ENCODE data around the gene CHRD. TPM values are rescaled to one million over a fixed set of nuclear protein-coding genes. Genes with fewer than 3 reads are reported as not detected.

The CHRD gene
- total RNA-seq, 2 experiments from 2014 or later, result not detected

GRCh38 chr3:184360070-184360928 lies 19.6 kb upstream of the CHRD start:
- Mint-ChIP-seq H3K4me1 (peaks cover 23% of the 10 kb centered on the region), H3K36me3 (ENCODE audit: low read depth) (peaks cover 13% of the 10 kb centered on the region), H3K27ac (peak overlapping the region; percentile 55), H3K9me3 (no peaks in the 10 kb centered on the region), H3K27me3 (no peaks in the 10 kb centered on the region), H3K4me3 (peak overlapping the region; percentile 70)
- ChIA-PET CTCF (interaction anchor here (1.3 to 1.5 kb wide), 5 partner anchors 9 to 58 kb away, joined by 3 to 8 read pairs (median 4); no protein-coding TSS in a partner anchor), POLR2A (no interaction called here)
- DNase-seq, result no peak

- peak overlapping the region; percentile 55 for H3K27ac Mint-ChIP-seq
- ChIA-PET POLR2A (no interaction called here), CTCF (interaction anchor here (1.3 to 2.0 kb wide), 4 partner anchors 10 to 22 kb away, joined by 4 to 8 read pairs (median 5); no protein-coding TSS in a partner anchor)
- no peak for DNase-seq
- peak overlapping the region; percentile 70 for H3K4me3 Mint-ChIP-seq
- H3K9me3 Mint-ChIP-seq, result no peaks in the 10 kb centered on the region
- H3K27me3 Mint-ChIP-seq, result no peaks in the 10 kb centered on the region
- peaks cover 17% of the 10 kb centered on the region for H3K36me3 Mint-ChIP-seq (ENCODE audit: low read depth)
- peaks cover 26% of the 10 kb centered on the region for H3K4me1 Mint-ChIP-seq
Measured at GRCh38 chr3:184360929-184361531, 18.8 kb upstream of the CHRD start.

GRCh38 chr3:184361532-184361931 lies 18.3 kb upstream of the CHRD start, which contains the start of the genes CLCN2 and POLR2H:
Gene CLCN2, minus strand, starts transcription at chr3:184361605. Its CDS starts 126 bp downstream, at chr3:184361479.
Gene POLR2H, plus strand, starts transcription at chr3:184361710. Its CDS starts 1,783 bp downstream, at chr3:184363493.
- Mint-ChIP-seq H3K4me3 (peak within 1 kb of the TSS; percentile 97), H3K9me3 (no peaks in the 10 kb centered on the region), H3K27me3 (no peaks in the 10 kb centered on the region), H3K4me1 (peaks cover 26% of the 10 kb centered on the region), H3K27ac (peak within 1 kb of the TSS; percentile 97), H3K36me3 (ENCODE audit: low read depth) (peaks cover 18% of the 10 kb centered on the region)
- POLR2A ChIA-PET, result interaction anchor here (0.7 kb wide), 1 partner anchor 58 kb away, joined by 3 read pairs; no protein-coding TSS in a partner anchor
- DNase-seq, result peak; percentile 48
- CTCF ChIA-PET, result interaction anchor here (0.8 to 2.0 kb wide), 5 partner anchors 8 to 476 kb away, joined by 3 to 6 read pairs (median 4); no protein-coding TSS in a partner anchor

- peak; percentile 41 for DNase-seq
- peaks cover 32% of the 10 kb centered on the region for H3K4me1 Mint-ChIP-seq
- peaks cover 23% of the 10 kb centered on the region for H3K36me3 Mint-ChIP-seq (ENCODE audit: low read depth)
- ChIA-PET CTCF (interaction anchor here (0.8 to 2.0 kb wide), 6 partner anchors 8 to 477 kb away, joined by 3 to 6 read pairs (median 4); no protein-coding TSS in a partner anchor), POLR2A (interaction anchor here (0.7 kb wide), 1 partner anchor 59 kb away, joined by 3 read pairs; no protein-coding TSS in a partner anchor)
- no peaks in the 10 kb centered on the region for H3K9me3 Mint-ChIP-seq
- H3K27ac Mint-ChIP-seq, result peak overlapping the region; percentile 97
- H3K4me3 Mint-ChIP-seq, result peak overlapping the region; percentile 97
- no peaks in the 10 kb centered on the region for H3K27me3 Mint-ChIP-seq
Measured at GRCh38 chr3:184361932-184362667, 17.8 kb upstream of the CHRD start.

- Mint-ChIP-seq H3K27ac (peak overlapping the region; percentile 97), H3K36me3 (ENCODE audit: low read depth) (peaks cover 28% of the 10 kb centered on the region), H3K4me3 (peak overlapping the region; percentile 97), H3K27me3 (no peaks in the 10 kb centered on the region), H3K4me1 (peaks cover 32% of the 10 kb centered on the region), H3K9me3 (no peaks in the 10 kb centered on the region)
- CTCF ChIA-PET, result interaction anchor here (0.5 to 2.0 kb wide), 11 partner anchors 9 to 478 kb away, joined by 3 to 7 read pairs (median 4); no protein-coding TSS in a partner anchor
- peak; percentile 96 for DNase-seq
- POLR2A ChIA-PET, result no interaction called here
Measured at GRCh38 chr3:184362668-184363546, 16.9 kb upstream of the CHRD start.

- Mint-ChIP-seq H3K4me3 (no peak overlapping the region), H3K36me3 (ENCODE audit: low read depth) (peaks cover 36% of the 10 kb centered on the region), H3K9me3 (no peaks in the 10 kb centered on the region), H3K4me1 (peaks cover 32% of the 10 kb centered on the region), H3K27ac (no peak overlapping the region), H3K27me3 (no peaks in the 10 kb centered on the region)
- ChIA-PET POLR2A (no interaction called here), CTCF (interaction anchor here (0.7 to 1.1 kb wide), 4 partner anchors 194 to 994 kb away, joined by 3 to 4 read pairs (median 3); partner anchors contain the start of gene EPHB3)
- no peak for DNase-seq
Measured at GRCh38 chr3:184366619-184367289, 13.1 kb upstream of the CHRD start.

- no peak overlapping the region for H3K27ac Mint-ChIP-seq
- no peaks in the 10 kb centered on the region for H3K27me3 Mint-ChIP-seq
- no peak for DNase-seq
- peaks cover 31% of the 10 kb centered on the region for H3K4me1 Mint-ChIP-seq
- H3K4me3 Mint-ChIP-seq, result no peak overlapping the region
- H3K36me3 Mint-ChIP-seq (ENCODE audit: low read depth), result peaks cover 36% of the 10 kb centered on the region
- H3K9me3 Mint-ChIP-seq, result no peaks in the 10 kb centered on the region
- ChIA-PET CTCF (interaction anchor here (0.6 to 0.9 kb wide), 2 partner anchors 146 to 1175 kb away, joined by 3 read pairs; no protein-coding TSS in a partner anchor), POLR2A (no interaction called here)
Measured at GRCh38 chr3:184368116-184368515, 11.7 kb upstream of the CHRD start.

GRCh38 chr3:184368586-184369183 lies 11.2 kb upstream of the CHRD start:
- Mint-ChIP-seq H3K36me3 (ENCODE audit: low read depth) (peaks cover 34% of the 10 kb centered on the region), H3K4me1 (peaks cover 30% of the 10 kb centered on the region), H3K9me3 (no peaks in the 10 kb centered on the region), H3K4me3 (no peak overlapping the region), H3K27me3 (no peaks in the 10 kb centered on the region), H3K27ac (no peak overlapping the region)
- POLR2A ChIA-PET, result no interaction called here
- DNase-seq, result no peak
- CTCF ChIA-PET, result interaction anchor here (0.6 to 0.9 kb wide), 3 partner anchors 145 to 1175 kb away, joined by 3 to 4 read pairs (median 3); no protein-coding TSS in a partner anchor

GRCh38 chr3:184371570-184372018 lies 8.3 kb upstream of the CHRD start:
- ChIA-PET CTCF (interaction anchor here (0.6 to 2.5 kb wide), 25 partner anchors 8 to 191 kb away, joined by 3 to 21 read pairs (median 4); partner anchors contain the start of genes CHRD, CLCN2 and POLR2H), POLR2A (interaction anchor here (0.6 kb wide), 1 partner anchor 166 kb away, joined by 5 read pairs; no protein-coding TSS in a partner anchor)
- H3K4me1 Mint-ChIP-seq, result peaks cover 10% of the 10 kb centered on the region
- DNase-seq, result peak; percentile 71
- peak overlapping the region; percentile 9 for H3K27ac Mint-ChIP-seq
- H3K9me3 Mint-ChIP-seq, result no peaks in the 10 kb centered on the region
- H3K36me3 Mint-ChIP-seq (ENCODE audit: low read depth), result peaks cover 18% of the 10 kb centered on the region
- no peak overlapping the region for H3K4me3 Mint-ChIP-seq
- peaks cover 12% of the 10 kb centered on the region for H3K27me3 Mint-ChIP-seq

- Mint-ChIP-seq H3K36me3 (ENCODE audit: low read depth) (peaks cover 10% of the 10 kb centered on the region), H3K27me3 (peaks cover 17% of the 10 kb centered on the region), H3K9me3 (no peaks in the 10 kb centered on the region), H3K27ac (no peak overlapping the region), H3K4me3 (no peak overlapping the region), H3K4me1 (peaks cover 5% of the 10 kb centered on the region)
- ChIA-PET CTCF (interaction anchor here (0.6 to 2.5 kb wide), 16 partner anchors 9 to 190 kb away, joined by 3 to 21 read pairs (median 4); partner anchors contain the start of gene CHRD), POLR2A (interaction anchor here (0.6 kb wide), 1 partner anchor 165 kb away, joined by 5 read pairs; no protein-coding TSS in a partner anchor)
- DNase-seq, result no peak
Measured at GRCh38 chr3:184372296-184372821, 7.5 kb upstream of the CHRD start.
